Hepatocyte (in vitro differentiated cells): Measurements from ENCODE around the gene MRPL46.

ENCODE experiments used
- EZH2 ChIP-seq: fragments of 200-600 bp; sonication (generic); IDR thresholded peaks from 2 replicates; pipeline ENCODE4 v1.6.1; 2016; ENCODE audit warnings: antibody characterized with exemption, mild to moderate bottlenecking, borderline replicate concordance
- EZH2phosphoT487 ChIP-seq: fragments of 200-600 bp; sonication (generic); IDR thresholded peaks from one replicate; pipeline ENCODE4 v1.6.1; 2018; ENCODE audit warnings: antibody characterized with exemption, mild to moderate bottlenecking, low read depth, moderate library complexity; ENCODE audit not compliant: unreplicated experiment, severe bottlenecking
- TF ChIP-seq, protein P1 (sequence below): fragments of 200-600 bp; sonication (generic); IDR thresholded peaks from 2 replicates; pipeline ENCODE4 v1.5.1; 2016; ENCODE audit warnings: antibody characterized with exemption, mild to moderate bottlenecking; ENCODE audit not compliant: poor library complexity

- TF ChIP-seq, protein P1, sequence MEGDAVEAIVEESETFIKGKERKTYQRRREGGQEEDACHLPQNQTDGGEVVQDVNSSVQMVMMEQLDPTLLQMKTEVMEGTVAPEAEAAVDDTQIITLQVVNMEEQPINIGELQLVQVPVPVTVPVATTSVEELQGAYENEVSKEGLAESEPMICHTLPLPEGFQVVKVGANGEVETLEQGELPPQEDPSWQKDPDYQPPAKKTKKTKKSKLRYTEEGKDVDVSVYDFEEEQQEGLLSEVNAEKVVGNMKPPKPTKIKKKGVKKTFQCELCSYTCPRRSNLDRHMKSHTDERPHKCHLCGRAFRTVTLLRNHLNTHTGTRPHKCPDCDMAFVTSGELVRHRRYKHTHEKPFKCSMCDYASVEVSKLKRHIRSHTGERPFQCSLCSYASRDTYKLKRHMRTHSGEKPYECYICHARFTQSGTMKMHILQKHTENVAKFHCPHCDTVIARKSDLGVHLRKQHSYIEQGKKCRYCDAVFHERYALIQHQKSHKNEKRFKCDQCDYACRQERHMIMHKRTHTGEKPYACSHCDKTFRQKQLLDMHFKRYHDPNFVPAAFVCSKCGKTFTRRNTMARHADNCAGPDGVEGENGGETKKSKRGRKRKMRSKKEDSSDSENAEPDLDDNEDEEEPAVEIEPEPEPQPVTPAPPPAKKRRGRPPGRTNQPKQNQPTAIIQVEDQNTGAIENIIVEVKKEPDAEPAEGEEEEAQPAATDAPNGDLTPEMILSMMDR = no peak
- TF ChIP-seq EZH2 (no peak), EZH2phosphoT487 (no peak)
Measured at GRCh38 chr15:88498996-88499395, 31.8 kb upstream of the MRPL46 start.
